ENCODE results near the gene CASZ1. TPM values are rescaled to one million over a fixed set of nuclear protein-coding genes. Genes with fewer than 3 reads are reported as not detected.

CASZ1 gene
- total RNA-seq, 1 experiment from 2014 or later = 6.4 TPM

- no peak for DNase-seq (ENCODE audit: extremely low read depth, low read depth)
These were observed 165.2 kb downstream of the CASZ1 start for GRCh38 chr1:10631121-10631810.

- DNase-seq (ENCODE audit: extremely low read depth, low read depth) = no peak
These were observed 165.8 kb downstream of the CASZ1 start for GRCh38 chr1:10630661-10631120.

- DNase-seq (ENCODE audit: extremely low read depth, low read depth) = no peak
These were observed 166.5 kb downstream of the CASZ1 start for GRCh38 chr1:10629816-10630571.

GRCh38 chr1:10629091-10629815, 167.2 kb downstream of the CASZ1 start:
- DNase-seq (ENCODE audit: extremely low read depth, low read depth) = no peak

- DNase-seq (ENCODE audit: extremely low read depth, low read depth) = no peak
These were observed 167.8 kb downstream of the CASZ1 start for GRCh38 chr1:10628685-10629084.

GRCh38 chr1:10626791-10627410, 169.5 kb downstream of the CASZ1 start:
- DNase-seq (ENCODE audit: extremely low read depth, low read depth) = no peak

- no peak for DNase-seq (ENCODE audit: extremely low read depth, low read depth)
These were observed 170.2 kb downstream of the CASZ1 start for GRCh38 chr1:10626131-10626731.

GRCh38 chr1:10625554-10625953, 170.9 kb downstream of the CASZ1 start:
- no peak for DNase-seq (ENCODE audit: extremely low read depth, low read depth)

GRCh38 chr1:10625076-10625475, 171.4 kb downstream of the CASZ1 start:
- DNase-seq (ENCODE audit: extremely low read depth, low read depth) = no peak

- DNase-seq (ENCODE audit: extremely low read depth, low read depth) = no peak
These were observed 172.0 kb downstream of the CASZ1 start for GRCh38 chr1:10624256-10625050.

GRCh38 chr1:10623686-10624145, 172.7 kb downstream of the CASZ1 start:
- DNase-seq (ENCODE audit: extremely low read depth, low read depth) = no peak

GRCh38 chr1:10622910-10623685, 173.3 kb downstream of the CASZ1 start:
- no peak for DNase-seq (ENCODE audit: extremely low read depth, low read depth)

GRCh38 chr1:10621906-10622305, 174.5 kb downstream of the CASZ1 start:
- DNase-seq (ENCODE audit: extremely low read depth, low read depth) = no peak

- no peak for DNase-seq (ENCODE audit: extremely low read depth, low read depth)
These were observed 175.7 kb downstream of the CASZ1 start for GRCh38 chr1:10620776-10621175.

- no peak for DNase-seq (ENCODE audit: extremely low read depth, low read depth)
These were observed 178.2 kb downstream of the CASZ1 start for GRCh38 chr1:10617931-10618885.

- DNase-seq (ENCODE audit: extremely low read depth, low read depth) = no peak
These were observed 179.1 kb downstream of the CASZ1 start for GRCh38 chr1:10617318-10617717.

- no peak for DNase-seq (ENCODE audit: extremely low read depth, low read depth)
These were observed 179.8 kb downstream of the CASZ1 start for GRCh38 chr1:10616696-10617095.
